H1 (cell line): ENCODE results near the gene EVC2. TPM values are rescaled to one million over a fixed set of nuclear protein-coding genes. Genes with fewer than 3 reads are reported as not detected.

Experiments
- CTCF ChIA-PET: fragments of 300-600 bp; sonication (Branson Sonifier 250); formaldehyde crosslinking; loops from one replicate; lab custom pipeline; 2021; ENCODE audit not compliant: partially characterized antibody; lab: Charles Lee
- POLR2A ChIA-PET: fragments of 300-600 bp; sonication (Branson Sonifier 250); formaldehyde crosslinking; loops from one replicate; lab custom pipeline; 2021; ENCODE audit warnings: inconsistent platforms; ENCODE audit not compliant: partially characterized antibody; lab: Charles Lee
- DNase-seq, 2 experiments: peaks; one replicate each; pipeline versions ENCODE4 v3.0.0 to v3.0.0-alpha.2; 2010 to 2022; ENCODE audit warnings: low spot score in 2 of 2, low read depth in 1 of 2, mixed read lengths in 1 of 2
- FAIRE-seq: peaks from 2 replicates; lab custom pipeline; 2011; peaks lifted over from hg19 to GRCh38; lab: Jason Lieb, UNC
- H2AFZ ChIP-seq: 2 replicates; pipeline ENCODE4 v1.8.1; 2012; ENCODE audit warnings: low read length, inconsistent platforms
- H2AK5ac ChIP-seq: 2 replicates; pipeline ENCODE4 v1.6.1; 2013; ENCODE audit warnings: low read depth, low read length
- H2BK120ac ChIP-seq: replicated peaks from 2 replicates; pipeline ENCODE3; 2013; ENCODE audit warnings: low read depth, low read length, inconsistent platforms
- H2BK12ac ChIP-seq: 2 replicates; pipeline ENCODE4 v1.6.1; 2013; ENCODE audit warnings: low read depth, low read length
- H2BK15ac ChIP-seq: 2 replicates; pipeline ENCODE4 v1.6.1; 2013; ENCODE audit warnings: low read length
- H2BK20ac ChIP-seq: 2 replicates; pipeline ENCODE4 v1.6.1; 2013; ENCODE audit warnings: low read length
- H2BK5ac ChIP-seq: 2 replicates; pipeline ENCODE4 v1.6.1; 2013; ENCODE audit warnings: low read depth, low read length
- H3K14ac ChIP-seq: 2 replicates; pipeline ENCODE4 v1.6.1; 2013; ENCODE audit warnings: inconsistent platforms; ENCODE audit not compliant: insufficient read length
- H3K18ac ChIP-seq: 2 replicates; pipeline ENCODE4 v1.6.1; 2013; ENCODE audit warnings: low read length; ENCODE audit errors: extremely low read depth
- H3K23ac ChIP-seq: 2 replicates; pipeline ENCODE4 v1.6.1; 2013; ENCODE audit warnings: inconsistent platforms; ENCODE audit not compliant: insufficient read length
- H3K23me2 ChIP-seq: 2 replicates; pipeline ENCODE4 v1.6.1; 2013; ENCODE audit warnings: low read depth, low read length
- H3K27ac ChIP-seq: 2 replicates; pipeline ENCODE4 v1.6.1; 2011; ENCODE audit warnings: low read depth, low read length, inconsistent platforms
- H3K27me3 ChIP-seq, 4 experiments: replicated peaks in 1 of 4; 1 replicate in 1 of 4; 2 replicates in 3 of 4; pipeline versions ENCODE4 v1.6.1 to v1.8.1; 2011 to 2013; ENCODE audit warnings: low read length in 3 of 4, mild to moderate bottlenecking in 3 of 4, inconsistent platforms in 2 of 4, mixed read lengths in 2 of 4, moderate library complexity in 1 of 4; ENCODE audit not compliant: control insufficient read depth in 3 of 4, insufficient read depth in 3 of 4; ENCODE audit errors: extremely low read depth in 1 of 4
- H3K36me3 ChIP-seq, 4 experiments: 2 replicates each; pipeline versions ENCODE4 v1.6.1 to v1.8.1; 2011 to 2013; ENCODE audit warnings: mild to moderate bottlenecking in 4 of 4, low read length in 3 of 4, moderate library complexity in 2 of 4, control low read depth in 1 of 4, inconsistent platforms in 1 of 4; ENCODE audit not compliant: insufficient read depth in 4 of 4, control insufficient read depth in 2 of 4
- H3K4ac ChIP-seq: replicated peaks from 2 replicates; pipeline ENCODE3; 2013; ENCODE audit warnings: low read length, low read depth, mixed read lengths, inconsistent platforms; ENCODE audit not compliant: insufficient read length
- H3K4me1 ChIP-seq, 4 experiments: replicated peaks in 1 of 4; 1 replicate in 1 of 4; 2 replicates in 3 of 4; pipeline versions ENCODE4 v1.6.1 to v1.8.1; 2011 to 2013; ENCODE audit warnings: low read length in 3 of 4, inconsistent platforms in 2 of 4, mixed read lengths in 1 of 4; ENCODE audit not compliant: insufficient read depth in 4 of 4, control insufficient read depth in 3 of 4
- H3K4me2 ChIP-seq, 2 experiments: 2 replicates each; pipeline versions ENCODE4 v1.6.1 to v1.8.1; 2011 to 2013; ENCODE audit warnings: low read depth in 2 of 2, low read length in 2 of 2, control low read depth in 1 of 2, inconsistent platforms in 1 of 2, mild to moderate bottlenecking in 1 of 2; ENCODE audit not compliant: insufficient read depth in 1 of 2
- H3K4me3 ChIP-seq, 4 experiments: fragments of 200-600, 300-600 bp in 1 of 4; sonication (generic), shearing (Covaris generic), sonication (Bioruptor Twin) in 1 of 4; 2 replicates each; pipeline versions ENCODE4 v1.5.1 to v1.8.1; 2011 to 2016; ENCODE audit warnings: low read length in 4 of 4, low read depth in 3 of 4, control low read depth in 2 of 4, inconsistent platforms in 2 of 4, mild to moderate bottlenecking in 2 of 4, mixed read lengths in 1 of 4, moderate library complexity in 1 of 4; ENCODE audit not compliant: insufficient read depth in 2 of 4; ENCODE audit errors: extremely low read depth in 1 of 4
- H3K56ac ChIP-seq: replicated peaks from 2 replicates; pipeline ENCODE3; 2013; ENCODE audit warnings: low read depth, mild to moderate bottlenecking, mixed read lengths, low read length, inconsistent platforms; ENCODE audit not compliant: insufficient read length
- H3K79me1 ChIP-seq: 2 replicates; pipeline ENCODE4 v1.6.1; 2013; ENCODE audit warnings: low read depth, low read length, control low read depth
- H3K79me2 ChIP-seq, 2 experiments: 2 replicates each; pipeline versions ENCODE4 v1.6.1 to v1.8.1; 2012 to 2013; ENCODE audit warnings: low read length in 2 of 2, mild to moderate bottlenecking in 2 of 2, inconsistent platforms in 1 of 2; ENCODE audit not compliant: insufficient read depth in 2 of 2, control insufficient read depth in 1 of 2
- H3K9ac ChIP-seq, 4 experiments: replicated peaks in 1 of 4; 1 replicate in 1 of 4; 2 replicates in 3 of 4; pipeline versions ENCODE4 v1.6.1 to v1.8.1; 2011 to 2013; ENCODE audit warnings: low read depth in 3 of 4, low read length in 3 of 4, control low read depth in 2 of 4, mild to moderate bottlenecking in 2 of 4, moderate library complexity in 2 of 4, inconsistent platforms in 1 of 4; ENCODE audit errors: extremely low read depth in 1 of 4
- H3K9me3 ChIP-seq, 2 experiments: 2 replicates each; pipeline versions ENCODE4 v1.6.1 to v1.8.1; 2012 to 2013; ENCODE audit warnings: mild to moderate bottlenecking in 2 of 2, moderate library complexity in 2 of 2, control low read depth in 1 of 2, inconsistent platforms in 1 of 2, low read depth in 1 of 2, low read length in 1 of 2, mixed read lengths in 1 of 2; ENCODE audit not compliant: insufficient read depth in 2 of 2
- H4K20me1 ChIP-seq, 2 experiments: replicated peaks in 1 of 2; 2 replicates each; pipeline versions ENCODE3 to v1.8.1; 2011 to 2013; ENCODE audit warnings: inconsistent platforms in 2 of 2, low read length in 2 of 2, mild to moderate bottlenecking in 1 of 2; ENCODE audit not compliant: insufficient read depth in 2 of 2, control insufficient read depth in 1 of 2
- H4K5ac ChIP-seq: 2 replicates; pipeline ENCODE4 v1.6.1; 2013; ENCODE audit warnings: low read length, low read depth, mixed read lengths, inconsistent platforms; ENCODE audit not compliant: insufficient read length
- H4K8ac ChIP-seq: 2 replicates; pipeline ENCODE4 v1.8.0; 2013; ENCODE audit warnings: mild to moderate bottlenecking, moderate library complexity, low read length, inconsistent platforms; ENCODE audit not compliant: insufficient read depth; ENCODE audit errors: extremely low read depth
- H4K91ac ChIP-seq: replicated peaks from 2 replicates; pipeline ENCODE3; 2013; ENCODE audit warnings: low read length, mixed read lengths, inconsistent platforms; ENCODE audit not compliant: insufficient read length
- CBX5 ChIP-seq: fragments of 300-800, 300-1000 bp; sonication (generic); IDR thresholded peaks from 2 replicates; pipeline ENCODE4 v1.7.1; 2016; ENCODE audit warnings: antibody characterized with exemption, low read length, low read depth
- JUND ChIP-seq: IDR thresholded peaks from 2 replicates; pipeline ENCODE4 v1.6.1; 2011; ENCODE audit warnings: mild to moderate bottlenecking, improper control_type of control experiment, low read length
- KDM4A ChIP-seq: IDR thresholded peaks from one replicate; pipeline ENCODE4 v1.7.1; 2012; ENCODE audit warnings: low read depth, mild to moderate bottlenecking, moderate library complexity, low read length, inconsistent platforms; ENCODE audit not compliant: severe bottlenecking
- KDM5A ChIP-seq: fragments of 200-600 bp; IDR thresholded peaks from 2 replicates; pipeline ENCODE4 v1.7.1; 2012; ENCODE audit warnings: mild to moderate bottlenecking, low read length, inconsistent platforms, mixed read lengths
- RAD21 ChIP-seq, 2 experiments: IDR thresholded peaks in 1 of 2; conservative IDR thresholded peaks in 1 of 2; 2 replicates each; pipeline ENCODE4 v1.6.1; 2011; ENCODE audit warnings: low read depth in 2 of 2, low read length in 2 of 2, improper control_type of control experiment in 1 of 2, inconsistent platforms in 1 of 2, mild to moderate bottlenecking in 1 of 2, moderate library complexity in 1 of 2
- SRF ChIP-seq: IDR thresholded peaks from 2 replicates; pipeline ENCODE4 v1.6.1; 2011; ENCODE audit warnings: mild to moderate bottlenecking, low read depth, low read length, moderate library complexity
- TAF1 ChIP-seq: IDR thresholded peaks from 2 replicates; pipeline ENCODE4 v1.6.1; 2011; ENCODE audit warnings: mild to moderate bottlenecking, low read depth, low read length
- WGBS, 2 experiments: shearing (Covaris generic) in 1 of 2; methylation state at CpG; one replicate each; pipeline versions ENCODE4 v1.1.6 to v1.1.7; 2013 to 2015; ENCODE audit warnings: low lambda C conversion rate in 2 of 2, mixed read lengths in 2 of 2, inconsistent platforms in 1 of 2, low coverage in 1 of 2, missing lambda C conversion rate in 1 of 2; ENCODE audit not compliant: insufficient replicate concordance in 2 of 2, insufficient coverage in 1 of 2, insufficient read length in 1 of 2; ENCODE audit errors: extremely low coverage in 1 of 2, missing lambda C conversion rate in 1 of 2; 5-methylcytosine and 5-hydroxymethylcytosine counted together
- polyA plus RNA-seq, 7 experiments: library from polyadenylated mRNA; depleted of rRNA in 3 of 7; stranded (reverse) in 5 of 7; unstranded in 2 of 7; fragments of >200 nt in 5 of 7; fragments of 200-250 nt in 2 of 7; gene quantifications; 1 replicate in 5 of 7; 2 replicates in 1 of 7; 4 replicates in 1 of 7; pipeline versions ENCODE4 v1.2.1 to v1.2.3, GENCODE V29; 2011 to 2013; ENCODE audit warnings: missing spikeins in 2 of 7, mixed read lengths in 2 of 7
- total RNA-seq: library from RNA; stranded (reverse); fragmentation: NEBNext Ultra II Directional; extraction: Animal tissue kit (Norgen Biotek cat#: 25700); gene quantifications from 2 replicates; pipeline ENCODE4 v1.2.1, GENCODE V29; 2021
- TF ChIP-seq, protein P1 (sequence below): IDR thresholded peaks from 2 replicates; pipeline ENCODE4 v1.6.1; 2011; ENCODE audit warnings: low read length, improper control_type of control experiment

EVC2 gene
- total and polyA plus RNA-seq, 2 of the 8 experiments (the other 6 are each of a cell fraction or from before 2014, with no cell fraction given): 0.73 to 5.9 TPM

DNA sequence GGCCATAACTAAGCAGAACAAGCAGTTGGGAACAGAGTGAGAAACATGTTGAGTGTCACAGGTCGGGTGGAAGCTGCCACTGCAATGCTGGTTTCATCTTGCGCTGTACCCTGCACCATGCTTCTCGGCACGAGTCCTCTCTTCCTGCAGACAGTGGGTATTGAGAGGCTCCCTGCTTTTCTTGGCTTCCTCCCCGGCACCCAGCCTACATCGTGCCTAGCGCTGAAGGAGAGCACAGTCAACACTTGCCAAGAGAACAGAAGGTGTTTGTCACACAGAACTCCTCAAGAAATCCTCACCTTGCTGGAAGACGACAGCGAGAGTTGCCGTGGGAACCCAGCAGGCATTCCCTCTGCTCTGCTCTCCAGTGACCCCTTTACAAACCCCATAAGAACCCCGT, 53.6 kb downstream of the EVC2 start:
- H2BK20ac ChIP-seq: no peak overlapping the region
- H3K36me3 ChIP-seq: no peaks in the 10 kb centered on the region; a peak in 1 of 8 replicates
- no peak overlapping the region for H3K9ac ChIP-seq
- no peak overlapping the region for H2AK5ac ChIP-seq
- no peak for TF ChIP-seq KDM5A
- no peak for TF ChIP-seq JUND
- TF ChIP-seq SRF: no peak
- TF ChIP-seq, protein P1, sequence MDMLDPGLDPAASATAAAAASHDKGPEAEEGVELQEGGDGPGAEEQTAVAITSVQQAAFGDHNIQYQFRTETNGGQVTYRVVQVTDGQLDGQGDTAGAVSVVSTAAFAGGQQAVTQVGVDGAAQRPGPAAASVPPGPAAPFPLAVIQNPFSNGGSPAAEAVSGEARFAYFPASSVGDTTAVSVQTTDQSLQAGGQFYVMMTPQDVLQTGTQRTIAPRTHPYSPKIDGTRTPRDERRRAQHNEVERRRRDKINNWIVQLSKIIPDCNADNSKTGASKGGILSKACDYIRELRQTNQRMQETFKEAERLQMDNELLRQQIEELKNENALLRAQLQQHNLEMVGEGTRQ: no peak
- TF ChIP-seq RAD21 (IDR thresholded peaks at IDR 0.05 in 1 of 2, conservative IDR thresholded peaks at IDR 0.05 in 1 of 2; ENCODE audit: low read depth in 2 of 2, low read length in 2 of 2): no peak
- no peak for TF ChIP-seq KDM4A
- TF ChIP-seq CBX5: no peak
- no peak for TF ChIP-seq TAF1
- no peak overlapping the region for H3K27ac ChIP-seq
- no peak overlapping the region for H3K18ac ChIP-seq
- no peaks in the 10 kb centered on the region for H3K9me3 ChIP-seq
- ChIA-PET CTCF (interaction anchor here (1.0 kb wide), 1 partner anchor 14 kb away, joined by 4 read pairs; no protein-coding TSS in a partner anchor), POLR2A (no interaction called here)
- no peak overlapping the region for H4K8ac ChIP-seq
- H3K4me3 ChIP-seq: no peak overlapping the region
- H3K27me3 ChIP-seq: no peaks in the 10 kb centered on the region
- peaks cover 6% of the 10 kb centered on the region; the same call in 1 of the 2 replicates for H3K23me2 ChIP-seq
- H4K91ac ChIP-seq: no peak overlapping the region
- DNase-seq (no peak), FAIRE-seq (no peak)
- H3K56ac ChIP-seq: no peak overlapping the region
- H3K4me1 ChIP-seq: no peaks in the 10 kb centered on the region
- H3K4ac ChIP-seq: no peak overlapping the region
- H4K20me1 ChIP-seq: peaks cover 0 to 8% of the 10 kb centered on the region in 2 experiments
- no peaks in the 10 kb centered on the region for H3K79me2 ChIP-seq
- no peak overlapping the region for H3K23ac ChIP-seq
- H3K79me1 ChIP-seq: no peaks in the 10 kb centered on the region; the same call in 1 of the 2 replicates
- no peak overlapping the region for H3K14ac ChIP-seq
- no peak overlapping the region for H2BK5ac ChIP-seq
- no peak overlapping the region for H3K4me2 ChIP-seq
- H4K5ac ChIP-seq: no peak overlapping the region
- no peak overlapping the region for H2BK12ac ChIP-seq
- H2AFZ ChIP-seq: no peak overlapping the region
- no peak overlapping the region for H2BK120ac ChIP-seq
- WGBS, 2 experiments: 85% methylated on average over 11 of the region's 11 CpGs; no CpG with 5 or more reads in 1 of the 2 experiments
- no peak overlapping the region for H2BK15ac ChIP-seq
